Measurements from ENCODE around the gene RALGPS1.

- TF ChIP-seq EZH2 (IDR thresholded peaks at IDR 0.05; ENCODE audit: low read length, missing control alignments) = no peak
- TF ChIP-seq CTCF (conservative IDR thresholded peaks at IDR 0.05 in 1 of 2, IDR thresholded peaks at IDR 0.05 in 1 of 2; ENCODE audit: low read depth in 1 of 2, low read length in 2 of 2) = no peak
These were observed 239.4 kb downstream of the RALGPS1 start for GRCh38 chr9:127154003-127154389.

Measured in fibroblast of lung (primary cell).